ENCODE measurements around the gene FOXD1. TPM values are rescaled to one million over a fixed set of nuclear protein-coding genes. Genes with fewer than 3 reads are reported as not detected.

The FOXD1 gene
- total RNA-seq, 2 experiments from 2014 or later = 0.28 to 0.38 TPM

- ChIA-PET CTCF (no interaction called here), POLR2A (no interaction called here)
- H3K27ac Mint-ChIP-seq = no peak overlapping the region
- no peak overlapping the region for H3K4me3 Mint-ChIP-seq
- no peaks in the 10 kb centered on the region for H3K9me3 Mint-ChIP-seq
- peaks cover 13% of the 10 kb centered on the region for H3K4me1 Mint-ChIP-seq
- DNase-seq = no peak
- peaks cover 59% of the 10 kb centered on the region for H3K27me3 Mint-ChIP-seq
- H3K36me3 Mint-ChIP-seq (ENCODE audit: low read depth) = peaks cover 6% of the 10 kb centered on the region
Observed at GRCh38 chr5:73434461-73434860, 14.1 kb downstream of the FOXD1 start.

DNA sequence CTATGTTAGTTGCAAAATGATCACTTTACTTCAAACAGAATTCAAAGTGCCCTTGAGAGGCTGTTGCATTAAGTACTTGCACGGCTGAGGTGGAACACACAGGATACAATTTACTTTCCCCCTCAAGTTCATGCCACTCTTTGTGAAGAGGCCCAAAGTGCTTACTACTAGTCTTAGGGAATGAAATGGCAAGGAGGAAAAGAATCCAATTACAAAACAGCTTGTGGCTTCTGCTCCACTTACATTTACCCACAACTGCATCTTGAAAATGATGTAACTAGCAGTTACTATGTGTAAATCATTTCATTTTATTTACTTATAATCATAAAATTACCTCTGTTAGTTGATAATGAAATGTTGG, 14.6 kb downstream of the FOXD1 start:
- CTCF ChIA-PET = no interaction called here
- no peak for DNase-seq
- Mint-ChIP-seq H3K27ac (no peak overlapping the region), H3K27me3 (peaks cover 59% of the 10 kb centered on the region), H3K9me3 (no peaks in the 10 kb centered on the region), H3K36me3 (ENCODE audit: low read depth) (peaks cover 6% of the 10 kb centered on the region), H3K4me1 (peaks cover 13% of the 10 kb centered on the region), H3K4me3 (no peak overlapping the region)
- POLR2A ChIA-PET = no interaction called here

DNA sequence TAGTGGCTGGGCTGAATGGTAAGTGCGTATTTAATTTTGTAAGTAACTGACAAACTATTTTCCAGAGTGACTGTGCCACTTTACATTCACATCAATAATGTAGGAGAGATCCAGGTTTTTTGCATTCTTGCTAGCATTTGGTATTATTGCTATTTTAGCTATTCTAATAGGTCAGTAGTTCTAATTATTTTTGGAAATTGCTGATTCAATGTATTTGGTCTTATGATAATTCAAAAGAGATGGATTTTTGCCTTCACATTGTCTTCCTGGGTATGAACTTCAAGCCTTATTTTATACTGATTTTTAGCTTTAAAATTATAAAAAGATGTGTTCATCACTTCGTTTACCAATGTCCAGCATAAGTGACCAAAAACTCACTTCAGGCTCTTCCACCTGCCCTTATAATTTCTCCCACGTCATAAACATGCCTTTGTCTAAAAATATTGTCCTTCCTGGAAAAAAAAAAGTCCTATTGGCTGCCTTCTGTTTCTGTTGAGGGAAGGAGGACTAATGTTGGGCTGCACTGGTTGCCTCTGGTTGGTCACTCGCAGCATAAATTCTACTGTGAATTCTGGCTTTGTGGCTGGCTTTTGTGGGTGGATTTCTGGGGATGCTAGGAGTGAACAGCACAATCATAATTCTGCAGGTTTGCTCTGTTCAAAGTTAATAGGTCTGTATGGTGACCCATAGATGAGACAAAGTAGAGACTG, 15.2 kb downstream of the FOXD1 start:
- H3K27me3 Mint-ChIP-seq = peaks cover 59% of the 10 kb centered on the region
- H3K9me3 Mint-ChIP-seq = no peaks in the 10 kb centered on the region
- H3K4me1 Mint-ChIP-seq = peaks cover 13% of the 10 kb centered on the region
- no peak for DNase-seq
- H3K36me3 Mint-ChIP-seq (ENCODE audit: low read depth) = peaks cover 6% of the 10 kb centered on the region
- POLR2A ChIA-PET = no interaction called here
- CTCF ChIA-PET = interaction anchor here (1.0 kb wide), 1 partner anchor 217 kb away, joined by 3 read pairs; no protein-coding TSS in a partner anchor
- H3K27ac Mint-ChIP-seq = no peak overlapping the region
- H3K4me3 Mint-ChIP-seq = no peak overlapping the region

- CTCF ChIA-PET = interaction anchor here (0.7 to 1.4 kb wide), 2 partner anchors 20 to 489 kb away, joined by 3 to 4 read pairs; no protein-coding TSS in a partner anchor
- Mint-ChIP-seq H3K4me1 (peaks cover 4% of the 10 kb centered on the region), H3K27ac (no peak overlapping the region), H3K4me3 (no peak overlapping the region), H3K36me3 (ENCODE audit: low read depth) (peaks cover 6% of the 10 kb centered on the region), H3K27me3 (peaks cover 50% of the 10 kb centered on the region), H3K9me3 (no peaks in the 10 kb centered on the region)
- no peak for DNase-seq
- POLR2A ChIA-PET = no interaction called here
Observed at GRCh38 chr5:73431204-73431851, 17.2 kb downstream of the FOXD1 start.

GRCh38 chr5:73426034-73426433, 22.5 kb downstream of the FOXD1 start:
- Mint-ChIP-seq H3K27me3 (peaks cover 47% of the 10 kb centered on the region), H3K9me3 (no peaks in the 10 kb centered on the region), H3K4me1 (no peaks in the 10 kb centered on the region), H3K27ac (no peak overlapping the region), H3K4me3 (no peak overlapping the region), H3K36me3 (ENCODE audit: low read depth) (no peaks in the 10 kb centered on the region)
- POLR2A ChIA-PET = no interaction called here
- no peak for DNase-seq
- CTCF ChIA-PET = no interaction called here

GRCh38 chr5:73424556-73424977, 24.0 kb downstream of the FOXD1 start:
- ChIA-PET POLR2A (no interaction called here), CTCF (no interaction called here)
- no peak for DNase-seq
- no peak overlapping the region for H3K27ac Mint-ChIP-seq
- H3K36me3 Mint-ChIP-seq (ENCODE audit: low read depth) = peaks cover 3% of the 10 kb centered on the region
- no peak overlapping the region for H3K4me3 Mint-ChIP-seq
- H3K4me1 Mint-ChIP-seq = no peaks in the 10 kb centered on the region
- H3K9me3 Mint-ChIP-seq = no peaks in the 10 kb centered on the region
- H3K27me3 Mint-ChIP-seq = peaks cover 56% of the 10 kb centered on the region

DNA sequence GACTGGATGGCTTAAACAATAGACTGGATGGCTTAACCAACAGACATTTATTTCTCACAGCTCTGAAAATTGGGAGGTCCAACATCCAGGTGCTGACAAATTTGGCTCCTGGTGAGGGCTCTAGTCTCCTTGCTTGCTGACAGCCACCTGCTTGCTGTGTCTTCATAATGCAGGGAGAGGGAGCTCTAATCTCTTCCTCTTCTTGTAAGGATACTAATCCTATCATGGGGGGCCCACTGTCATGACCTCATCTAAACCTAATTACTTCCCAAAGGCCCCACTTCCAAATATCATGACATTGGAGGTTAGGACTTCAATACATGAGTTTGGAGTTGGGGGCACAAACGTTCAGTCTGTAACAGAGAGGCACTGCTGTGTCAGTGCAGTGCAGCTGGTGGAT, 26.4 kb downstream of the FOXD1 start:
- no peaks in the 10 kb centered on the region for H3K9me3 Mint-ChIP-seq
- H3K36me3 Mint-ChIP-seq (ENCODE audit: low read depth) = peaks cover 3% of the 10 kb centered on the region
- H3K4me3 Mint-ChIP-seq = no peak overlapping the region
- no peak for DNase-seq
- H3K27me3 Mint-ChIP-seq = peaks cover 68% of the 10 kb centered on the region
- H3K27ac Mint-ChIP-seq = no peak overlapping the region
- CTCF ChIA-PET = interaction anchor here (1.0 kb wide), 1 partner anchor 32 kb away, joined by 3 read pairs; no protein-coding TSS in a partner anchor
- H3K4me1 Mint-ChIP-seq = no peaks in the 10 kb centered on the region
- POLR2A ChIA-PET = no interaction called here

- H3K27me3 Mint-ChIP-seq = peaks cover 71% of the 10 kb centered on the region
- no peak overlapping the region for H3K27ac Mint-ChIP-seq
- POLR2A ChIA-PET = no interaction called here
- CTCF ChIA-PET = no interaction called here
- H3K4me1 Mint-ChIP-seq = no peaks in the 10 kb centered on the region
- no peak overlapping the region for H3K4me3 Mint-ChIP-seq
- no peak for DNase-seq
- no peaks in the 10 kb centered on the region for H3K9me3 Mint-ChIP-seq
- peaks cover 3% of the 10 kb centered on the region for H3K36me3 Mint-ChIP-seq (ENCODE audit: low read depth)
Observed at GRCh38 chr5:73420666-73421065, 27.9 kb downstream of the FOXD1 start.

DNA sequence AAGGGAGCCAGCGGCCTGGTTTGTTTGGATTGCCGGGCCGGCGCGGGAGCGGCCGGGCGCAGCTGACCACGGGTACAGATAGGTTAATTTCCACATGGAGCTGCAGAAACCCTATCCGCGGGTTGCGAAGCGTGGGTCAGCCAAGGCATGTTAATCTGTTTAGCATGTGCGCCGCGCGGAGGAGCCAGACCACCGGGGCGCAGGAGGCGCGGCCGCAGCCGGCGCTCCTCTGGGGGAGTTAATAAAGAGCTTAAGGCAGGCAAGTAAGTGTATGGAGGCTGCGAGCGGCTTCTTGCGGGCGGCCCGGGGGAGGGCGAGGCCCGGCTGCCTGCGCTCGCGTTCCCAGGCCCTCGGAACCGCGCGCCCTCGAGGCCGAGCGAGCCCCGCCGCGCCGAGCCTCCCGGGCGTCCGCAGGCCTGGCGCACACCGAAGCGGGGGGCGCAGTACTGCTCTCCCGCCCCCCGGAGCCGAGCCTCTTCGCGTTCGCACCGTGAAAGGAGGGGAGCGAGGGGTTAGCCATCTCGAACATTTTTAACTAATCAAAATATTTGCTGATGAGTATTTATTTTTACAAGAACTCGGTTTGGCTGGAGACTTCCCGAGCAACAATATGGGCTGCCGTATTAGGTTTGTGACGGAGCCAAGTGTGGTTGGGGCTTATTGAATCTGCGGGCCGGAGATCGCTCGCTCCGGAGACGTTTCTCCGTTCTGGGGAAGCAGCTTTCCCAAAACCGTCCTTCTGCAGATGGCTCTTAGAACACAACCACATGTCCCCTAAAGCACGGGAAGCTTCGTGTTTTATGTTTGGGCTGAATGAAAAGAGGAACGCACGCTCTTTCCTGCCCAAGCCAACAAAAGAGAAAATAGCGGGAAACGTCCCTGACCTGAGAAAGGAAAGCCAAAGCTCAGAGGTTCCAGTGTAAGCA, 28.8 kb downstream of the FOXD1 start:
- Mint-ChIP-seq H3K36me3 (ENCODE audit: low read depth) (peaks cover 3% of the 10 kb centered on the region), H3K9me3 (no peaks in the 10 kb centered on the region), H3K4me1 (no peaks in the 10 kb centered on the region), H3K27me3 (peaks cover 80% of the 10 kb centered on the region), H3K27ac (no peak overlapping the region), H3K4me3 (no peak overlapping the region)
- ChIA-PET CTCF (interaction anchor here (0.7 to 1.4 kb wide), 2 partner anchors 32 to 204 kb away, joined by 3 to 4 read pairs; no protein-coding TSS in a partner anchor), POLR2A (no interaction called here)
- no peak for DNase-seq

DNA sequence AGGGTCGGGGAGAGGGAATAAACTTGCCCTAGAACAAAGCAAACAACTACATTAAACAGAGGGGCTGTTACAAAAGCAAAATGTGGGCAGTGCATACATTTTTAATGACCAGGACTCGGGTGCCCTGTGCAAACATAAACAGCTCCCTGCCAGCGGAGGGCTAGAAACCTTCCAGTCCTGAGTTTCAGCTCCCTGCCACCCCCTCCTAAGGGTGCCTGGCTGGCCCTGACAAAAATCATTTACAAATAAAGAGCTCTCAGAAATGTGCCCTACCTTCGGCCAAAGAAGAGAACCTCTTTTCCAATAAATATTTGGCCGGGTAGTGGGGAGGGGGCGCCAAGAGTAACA, 29.5 kb downstream of the FOXD1 start:
- Mint-ChIP-seq H3K9me3 (no peaks in the 10 kb centered on the region), H3K27ac (no peak overlapping the region), H3K36me3 (ENCODE audit: low read depth) (peaks cover 3% of the 10 kb centered on the region), H3K4me3 (no peak overlapping the region), H3K27me3 (peaks cover 80% of the 10 kb centered on the region), H3K4me1 (no peaks in the 10 kb centered on the region)
- CTCF ChIA-PET = interaction anchor here (0.7 to 1.4 kb wide), 2 partner anchors 32 to 203 kb away, joined by 3 to 4 read pairs; no protein-coding TSS in a partner anchor
- POLR2A ChIA-PET = no interaction called here
- no peak for DNase-seq

DNA sequence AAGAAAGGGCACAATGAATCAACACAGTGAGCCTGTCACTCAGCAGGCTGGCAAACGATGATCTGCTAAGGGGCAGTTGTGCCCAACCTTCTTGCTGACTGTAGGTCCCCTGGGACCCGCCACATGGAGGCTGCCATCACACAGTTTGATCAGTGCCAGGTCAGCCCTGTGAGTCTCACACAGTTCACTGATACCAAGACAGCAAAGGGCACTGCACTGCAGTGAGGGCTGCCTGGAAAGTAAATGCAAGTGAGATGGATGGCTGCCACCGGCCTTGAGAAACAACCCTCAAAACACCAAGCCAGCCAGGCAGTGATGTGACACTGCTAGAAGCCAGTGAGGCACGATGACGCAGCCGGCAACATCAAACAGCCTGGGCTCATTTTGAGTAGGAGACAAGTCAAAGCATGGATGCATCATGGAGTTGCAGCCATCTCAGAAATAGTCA, 30.3 kb downstream of the FOXD1 start:
- Mint-ChIP-seq H3K27me3 (peaks cover 84% of the 10 kb centered on the region), H3K4me1 (no peaks in the 10 kb centered on the region), H3K36me3 (ENCODE audit: low read depth) (peaks cover 3% of the 10 kb centered on the region), H3K9me3 (no peaks in the 10 kb centered on the region), H3K27ac (no peak overlapping the region), H3K4me3 (no peak overlapping the region)
- DNase-seq = no peak
- ChIA-PET POLR2A (no interaction called here), CTCF (no interaction called here)

GRCh38 chr5:73417303-73418034, 31.1 kb downstream of the FOXD1 start:
- peaks cover 86% of the 10 kb centered on the region for H3K27me3 Mint-ChIP-seq
- ChIA-PET CTCF (interaction anchor here (1.0 to 1.5 kb wide), 2 partner anchors 34 to 36 kb away, joined by 4 to 5 read pairs; no protein-coding TSS in a partner anchor), POLR2A (no interaction called here)
- no peak overlapping the region for H3K4me3 Mint-ChIP-seq
- H3K36me3 Mint-ChIP-seq (ENCODE audit: low read depth) = peaks cover 3% of the 10 kb centered on the region
- no peak for DNase-seq
- no peaks in the 10 kb centered on the region for H3K9me3 Mint-ChIP-seq
- no peaks in the 10 kb centered on the region for H3K4me1 Mint-ChIP-seq
- no peak overlapping the region for H3K27ac Mint-ChIP-seq

DNA sequence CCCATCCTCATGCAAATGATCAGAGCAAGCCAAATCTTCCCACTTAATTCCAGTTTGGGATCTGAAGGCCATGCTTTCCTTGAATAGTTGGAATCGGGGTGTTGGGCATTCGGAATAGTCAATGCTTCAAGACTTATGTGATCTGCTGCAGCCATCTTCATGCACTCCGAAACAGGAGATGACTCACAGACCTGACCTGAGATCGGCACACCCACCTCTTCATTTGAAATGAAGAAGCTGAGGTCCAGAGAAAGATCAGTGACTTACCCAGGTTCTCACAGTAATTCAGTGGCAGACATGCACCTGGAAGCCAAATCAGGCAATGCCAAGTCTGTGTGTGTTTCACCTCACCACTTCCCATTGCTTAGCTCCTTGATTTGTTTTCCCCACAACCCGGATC, 33.0 kb downstream of the FOXD1 start:
- Mint-ChIP-seq H3K4me1 (no peaks in the 10 kb centered on the region), H3K27ac (no peak overlapping the region), H3K4me3 (no peak overlapping the region), H3K36me3 (ENCODE audit: low read depth) (peaks cover 1% of the 10 kb centered on the region), H3K27me3 (peaks cover 76% of the 10 kb centered on the region), H3K9me3 (no peaks in the 10 kb centered on the region)
- no peak for DNase-seq
- ChIA-PET POLR2A (no interaction called here), CTCF (no interaction called here)

Data from activated CD4-positive, alpha-beta memory T cell treated with anti-CD3 and anti-CD28 coated beads, Interleukin-2, amount 10 ng/mL, durations not matched to agents 7 days and 5 days (primary cell).